ENCODE data around the gene AIFM2. TPM values are rescaled to one million over a fixed set of nuclear protein-coding genes. Genes with fewer than 3 reads are reported as not detected.

Gene AIFM2
- total and polyA plus RNA-seq, 10 of the 15 experiments (the other 5 are each of a cell fraction or from before 2014, with no cell fraction given): 4.5 to 30.8 (median 15.6) TPM

DNA sequence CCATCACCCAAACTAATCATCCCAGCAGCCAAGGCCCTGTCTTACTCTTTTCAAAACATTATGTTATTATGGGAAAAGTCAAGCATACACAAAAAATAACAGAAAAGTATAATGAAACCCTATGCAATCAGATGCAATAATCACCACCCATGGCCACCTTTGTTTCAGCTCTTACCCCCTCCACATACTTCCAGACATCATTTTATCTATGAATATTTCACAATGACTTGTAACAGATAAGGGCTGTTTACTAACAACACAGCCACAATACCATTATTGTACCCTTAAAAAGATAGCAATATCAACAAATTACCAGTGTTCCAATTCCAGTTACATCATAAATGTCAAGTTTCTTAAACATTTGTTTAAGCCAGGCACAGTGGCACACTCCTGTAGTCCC is 35.2 kb downstream of the AIFM2 start:
- DNase-seq (ENCODE audit: low read depth, low spot score) (no peak), ATAC-seq (no peak), FAIRE-seq (no peak)
- intact Hi-C loops (cut with micrococcal nuclease; ENCODE audit: unreplicated experiment): no loop called here
- no peak overlapping the region for H3K9ac ChIP-seq (ENCODE audit: control insufficient read depth, insufficient read depth, low read length)
- no peaks in the 10 kb centered on the region for H3K79me2 ChIP-seq (ENCODE audit: control insufficient read depth, insufficient read depth, low read length)
- no peaks in the 10 kb centered on the region; a peak in 1 of 4 replicates for H3K27me3 ChIP-seq (replicated peaks in 1 of 2; ENCODE audit: control insufficient read depth in 2 of 2, insufficient read depth in 2 of 2, low read length in 1 of 2)
- H3K4me2 ChIP-seq (ENCODE audit: control insufficient read depth, insufficient read depth): no peak overlapping the region
- in situ Hi-C loops (cut with MboI): no loop called here
- POLR2A ChIA-PET: no interaction called here
- RAD21 ChIA-PET (ENCODE audit: unreplicated experiment): no interaction called here
- peaks cover 7% of the 10 kb centered on the region; the same call in 1 of the 2 replicates for H3K4me1 ChIP-seq (ENCODE audit: control insufficient read depth, insufficient read depth, low read length)
- BruUV-seq (replicated peaks): no TSS peak
- CTCF ChIA-PET: interaction anchor here (1.3 to 5.8 kb wide), 3 partner anchors 10 to 19 kb away, joined by 3 to 58 read pairs (median 21); no protein-coding TSS in a partner anchor
- no peak overlapping the region for H3K27ac ChIP-seq (ENCODE audit: control insufficient read depth, insufficient read depth)
- H3K36me3 ChIP-seq (ENCODE audit: control insufficient read depth in 2 of 2, insufficient read depth in 2 of 2, low read length in 1 of 2): no peaks in the 10 kb centered on the region
- no peaks in the 10 kb centered on the region for H4K20me1 ChIP-seq (ENCODE audit: control insufficient read depth, insufficient read depth)
- H3K9me3 ChIP-seq (replicated peaks; ENCODE audit: control insufficient read depth, insufficient read depth, low read length): no peaks in the 10 kb centered on the region
- SMC1A ChIA-PET (ENCODE audit: uncharacterized antibody, unreplicated experiment): interaction anchor here (1.0 kb wide), 1 partner anchor 10 kb away, joined by 3 read pairs; no protein-coding TSS in a partner anchor
- no peak overlapping the region for H3K4me3 ChIP-seq
- no peak overlapping the region for H2AFZ ChIP-seq (ENCODE audit: control insufficient read depth, low read depth, low read length)
- TF ChIP-seq, protein P1, sequence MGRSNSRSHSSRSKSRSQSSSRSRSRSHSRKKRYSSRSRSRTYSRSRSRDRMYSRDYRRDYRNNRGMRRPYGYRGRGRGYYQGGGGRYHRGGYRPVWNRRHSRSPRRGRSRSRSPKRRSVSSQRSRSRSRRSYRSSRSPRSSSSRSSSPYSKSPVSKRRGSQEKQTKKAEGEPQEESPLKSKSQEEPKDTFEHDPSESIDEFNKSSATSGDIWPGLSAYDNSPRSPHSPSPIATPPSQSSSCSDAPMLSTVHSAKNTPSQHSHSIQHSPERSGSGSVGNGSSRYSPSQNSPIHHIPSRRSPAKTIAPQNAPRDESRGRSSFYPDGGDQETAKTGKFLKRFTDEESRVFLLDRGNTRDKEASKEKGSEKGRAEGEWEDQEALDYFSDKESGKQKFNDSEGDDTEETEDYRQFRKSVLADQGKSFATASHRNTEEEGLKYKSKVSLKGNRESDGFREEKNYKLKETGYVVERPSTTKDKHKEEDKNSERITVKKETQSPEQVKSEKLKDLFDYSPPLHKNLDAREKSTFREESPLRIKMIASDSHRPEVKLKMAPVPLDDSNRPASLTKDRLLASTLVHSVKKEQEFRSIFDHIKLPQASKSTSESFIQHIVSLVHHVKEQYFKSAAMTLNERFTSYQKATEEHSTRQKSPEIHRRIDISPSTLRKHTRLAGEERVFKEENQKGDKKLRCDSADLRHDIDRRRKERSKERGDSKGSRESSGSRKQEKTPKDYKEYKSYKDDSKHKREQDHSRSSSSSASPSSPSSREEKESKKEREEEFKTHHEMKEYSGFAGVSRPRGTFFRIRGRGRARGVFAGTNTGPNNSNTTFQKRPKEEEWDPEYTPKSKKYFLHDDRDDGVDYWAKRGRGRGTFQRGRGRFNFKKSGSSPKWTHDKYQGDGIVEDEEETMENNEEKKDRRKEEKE (IDR thresholded peaks at IDR 0.05): no peak
- no peak for TF ChIP-seq ZSCAN29 (IDR thresholded peaks at IDR 0.05)
- no peak for TF ChIP-seq RCOR1 (conservative IDR thresholded peaks at IDR 0.05; ENCODE audit: low read depth, low read length)
- TF ChIP-seq FOXK2 (IDR thresholded peaks at IDR 0.05): no peak
- TF ChIP-seq JUND (IDR thresholded peaks at IDR 0.05; ENCODE audit: low read depth, low read length): no peak
- TF ChIP-seq CREM (IDR thresholded peaks at IDR 0.05; ENCODE audit: low read depth): no peak

Measured in GM12878 (cell line).